Germinal center (tissue), 1 donor: ENCODE measurements around the gene ARAP1.

Source experiments
- DNase-seq: peaks from one replicate; pipeline ENCODE4 v3.0.0; 2012; ENCODE audit warnings: mixed read lengths, low spot score

Gene ARAP1

GRCh38 chr11:72779495-72780128 is 27.4 kb upstream of the ARAP1 start:
- no peak for DNase-seq

GRCh38 chr11:72778535-72779494 is 26.6 kb upstream of the ARAP1 start:
- no peak for DNase-seq

GRCh38 chr11:72777755-72778278 is 25.6 kb upstream of the ARAP1 start:
- DNase-seq: no peak

- DNase-seq: no peak
Measured at GRCh38 chr11:72776844-72777754, 24.9 kb upstream of the ARAP1 start.

GRCh38 chr11:72776117-72776843 is 24.1 kb upstream of the ARAP1 start:
- DNase-seq: no peak

- DNase-seq: no peak
Measured at GRCh38 chr11:72775288-72776110, 23.3 kb upstream of the ARAP1 start.

- no peak for DNase-seq
Measured at GRCh38 chr11:72774499-72774898, 22.3 kb upstream of the ARAP1 start.

GRCh38 chr11:72773696-72774095 is 21.5 kb upstream of the ARAP1 start:
- no peak for DNase-seq

- no peak for DNase-seq
Measured at GRCh38 chr11:72773291-72773690, 21.1 kb upstream of the ARAP1 start.

- DNase-seq: no peak
Measured at GRCh38 chr11:72772059-72772458, 19.9 kb upstream of the ARAP1 start.

- no peak for DNase-seq
Measured at GRCh38 chr11:72771507-72771906, 19.3 kb upstream of the ARAP1 start.

GRCh38 chr11:72770799-72771198 is 18.6 kb upstream of the ARAP1 start:
- no peak for DNase-seq

- no peak for DNase-seq
Measured at GRCh38 chr11:72769680-72770079, 17.5 kb upstream of the ARAP1 start.

- DNase-seq: no peak
Measured at GRCh38 chr11:72768581-72768980, 16.4 kb upstream of the ARAP1 start.

- DNase-seq: no peak
Measured at GRCh38 chr11:72767203-72768062, 15.2 kb upstream of the ARAP1 start.

- no peak for DNase-seq
Measured at GRCh38 chr11:72766152-72766902, 14.1 kb upstream of the ARAP1 start.

GRCh38 chr11:72764503-72764902 is 12.3 kb upstream of the ARAP1 start:
- DNase-seq: no peak

- DNase-seq: no peak
Measured at GRCh38 chr11:72763823-72764222, 11.6 kb upstream of the ARAP1 start.
